ENCODE results near the gene SLC34A1. TPM values are rescaled to one million over a fixed set of nuclear protein-coding genes. Genes with fewer than 3 reads are reported as not detected.

Gene SLC34A1
- total RNA-seq, 2 experiments from 2014 or later: not detected

DNA sequence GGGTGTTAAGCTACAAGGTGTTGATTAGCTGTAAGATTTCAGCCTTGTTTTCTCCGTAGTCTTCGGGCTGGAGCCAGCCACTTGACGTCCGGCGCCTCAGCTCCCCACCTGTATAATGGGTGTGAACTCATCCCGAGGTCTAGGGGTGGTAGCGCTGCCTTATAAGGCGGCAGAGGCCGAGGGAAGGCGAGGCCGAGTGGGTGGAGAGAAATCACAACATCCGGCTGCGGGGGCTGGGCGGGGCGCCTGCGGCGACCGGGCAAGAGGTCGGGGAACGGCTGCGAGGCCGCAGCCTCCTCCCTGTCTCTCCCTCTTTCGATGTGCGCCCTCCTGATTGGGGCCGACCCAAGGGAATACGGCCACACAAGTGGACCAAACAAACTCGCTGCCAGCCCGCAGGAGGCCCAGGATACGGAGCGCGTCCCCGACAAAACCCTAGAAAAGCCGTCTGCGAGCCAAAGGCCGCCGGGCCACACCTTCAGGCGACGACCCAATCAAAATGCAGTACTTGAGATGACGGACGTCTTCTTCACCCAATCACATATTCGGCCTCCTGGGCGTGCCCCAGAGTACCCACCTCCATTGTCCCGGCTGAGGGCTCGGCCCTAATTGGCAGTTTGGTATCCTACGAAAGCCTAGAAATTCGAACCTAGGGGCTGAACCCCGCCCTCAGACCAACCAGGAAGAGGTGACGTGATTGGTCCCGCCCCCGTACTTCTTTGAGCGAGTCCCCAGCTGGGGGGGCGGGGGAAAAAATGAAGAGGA, 41.7 kb downstream of the SLC34A1 start:
- no peaks in the 10 kb centered on the region for H3K9me3 Mint-ChIP-seq
- CTCF ChIA-PET: interaction anchor here (0.9 to 10.3 kb wide), 7 partner anchors 22 to 37 kb away, joined by 3 to 111 read pairs (median 5); no protein-coding TSS in a partner anchor
- DNase-seq: peak; percentile 100
- H3K4me3 Mint-ChIP-seq: peak overlapping the region; percentile 88
- peaks cover 33% of the 10 kb centered on the region for H3K4me1 Mint-ChIP-seq (ENCODE audit: low read depth)
- intact Hi-C loops (cut with micrococcal nuclease): loop anchor here (1.0 to 5.0 kb wide), 8 partner anchors 23 to 1039 kb away; partner anchors contain the start of genes HIGD2A, LMAN2, NOP16 and NSD1
- no peaks in the 10 kb centered on the region for H3K27me3 Mint-ChIP-seq (ENCODE audit: low read depth)
- peak overlapping the region; percentile 95 for H3K27ac Mint-ChIP-seq
- H3K36me3 Mint-ChIP-seq (ENCODE audit: low read depth): peaks cover 39% of the 10 kb centered on the region

DNA sequence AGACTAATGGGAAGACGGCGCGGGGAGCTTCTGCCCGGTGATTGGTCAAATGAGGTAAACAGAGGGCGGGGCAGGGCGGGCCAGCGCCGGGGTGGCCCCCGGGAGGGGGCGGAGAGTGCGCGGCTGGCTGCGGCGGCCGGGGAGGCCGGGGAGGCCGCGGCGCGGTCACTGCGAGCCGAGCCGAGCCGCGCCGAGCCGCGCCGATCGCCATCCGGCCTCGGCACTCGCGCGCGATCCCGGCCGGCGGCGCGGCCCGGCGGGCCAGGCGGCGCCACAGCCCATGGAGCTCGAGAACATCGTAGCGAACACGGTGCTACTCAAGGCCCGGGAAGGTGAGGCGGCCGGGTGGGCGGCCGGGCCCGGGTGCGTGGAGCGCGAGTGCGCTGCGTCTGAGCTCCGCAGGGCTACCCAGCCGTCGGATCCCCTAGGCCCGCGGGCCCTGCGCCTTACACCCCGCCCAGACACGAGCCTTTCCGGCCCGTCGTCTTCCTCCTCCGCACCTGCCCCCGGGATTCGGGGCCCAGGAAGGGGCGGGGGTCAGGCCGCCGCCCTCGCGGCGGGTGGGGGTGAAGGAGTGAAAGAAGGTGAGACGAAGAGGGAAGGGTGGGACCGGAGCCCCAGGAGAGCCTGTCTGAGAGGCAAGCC, 42.5 kb downstream of the SLC34A1 start, which contains the start of gene GRK6:
Gene GRK6 (plus strand): TSS at position 111 of the 645 bp plus-strand sequence. CDS start 170 bp downstream, at position 281.
- Mint-ChIP-seq H3K36me3 (ENCODE audit: low read depth) (peaks cover 43% of the 10 kb centered on the region), H3K27me3 (ENCODE audit: low read depth) (no peaks in the 10 kb centered on the region), H3K4me1 (ENCODE audit: low read depth) (peaks cover 40% of the 10 kb centered on the region), H3K9me3 (no peaks in the 10 kb centered on the region), H3K27ac (peak within 1 kb of the TSS; percentile 95), H3K4me3 (peak within 1 kb of the TSS; percentile 95)
- intact Hi-C loops (cut with micrococcal nuclease): loop anchor here (1.0 to 5.0 kb wide), 8 partner anchors 23 to 1039 kb away; partner anchors contain the start of genes HIGD2A, LMAN2, NOP16 and NSD1
- CTCF ChIA-PET: interaction anchor here (0.5 to 10.3 kb wide), 9 partner anchors 19 to 114 kb away, joined by 3 to 111 read pairs (median 4); no protein-coding TSS in a partner anchor
- DNase-seq: peak; percentile 79

DNA sequence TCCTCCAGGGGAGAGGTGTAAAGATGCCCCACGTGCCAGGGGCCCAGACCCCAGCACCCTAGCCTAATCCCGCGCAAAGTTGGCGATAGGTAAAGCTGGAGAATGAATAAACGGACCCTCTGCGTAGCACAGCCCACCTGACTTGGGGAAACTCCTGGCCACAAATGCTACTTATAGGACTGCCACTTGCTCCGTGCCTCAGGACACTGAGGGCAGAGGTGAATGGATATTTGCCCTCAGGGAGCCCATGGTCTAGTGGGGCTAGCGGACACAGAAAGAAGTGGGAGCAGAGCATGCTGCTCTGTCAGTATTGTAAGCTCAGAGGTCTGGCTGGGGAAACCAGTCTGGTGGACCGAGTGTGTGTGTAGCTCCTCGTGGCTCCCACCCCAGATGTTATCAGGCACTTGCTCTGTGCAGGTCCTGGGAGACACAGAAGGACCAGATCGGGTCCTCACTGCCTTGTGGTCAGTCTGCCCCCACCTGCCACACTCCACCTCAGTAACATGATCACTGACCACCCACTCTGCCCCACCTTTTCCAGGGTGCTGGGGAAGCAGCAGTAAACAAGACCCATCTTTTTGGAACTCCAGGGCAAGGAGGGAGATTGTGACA, 43.1 kb downstream of the SLC34A1 start:
- CTCF ChIA-PET: interaction anchor here (0.5 to 10.3 kb wide), 9 partner anchors 13 to 115 kb away, joined by 3 to 111 read pairs (median 4); no protein-coding TSS in a partner anchor
- DNase-seq: no peak
- peak overlapping the region; percentile 95 for H3K4me3 Mint-ChIP-seq
- H3K27me3 Mint-ChIP-seq (ENCODE audit: low read depth): no peaks in the 10 kb centered on the region
- intact Hi-C loops (cut with micrococcal nuclease): loop anchor here (2.0 to 5.0 kb wide), 3 partner anchors 65 to 1040 kb away; partner anchors contain the start of genes HIGD2A, NOP16 and RNF44
- H3K27ac Mint-ChIP-seq: peak overlapping the region; percentile 95
- H3K4me1 Mint-ChIP-seq (ENCODE audit: low read depth): peaks cover 46% of the 10 kb centered on the region
- H3K36me3 Mint-ChIP-seq (ENCODE audit: low read depth): peaks cover 47% of the 10 kb centered on the region
- no peaks in the 10 kb centered on the region for H3K9me3 Mint-ChIP-seq

DNA sequence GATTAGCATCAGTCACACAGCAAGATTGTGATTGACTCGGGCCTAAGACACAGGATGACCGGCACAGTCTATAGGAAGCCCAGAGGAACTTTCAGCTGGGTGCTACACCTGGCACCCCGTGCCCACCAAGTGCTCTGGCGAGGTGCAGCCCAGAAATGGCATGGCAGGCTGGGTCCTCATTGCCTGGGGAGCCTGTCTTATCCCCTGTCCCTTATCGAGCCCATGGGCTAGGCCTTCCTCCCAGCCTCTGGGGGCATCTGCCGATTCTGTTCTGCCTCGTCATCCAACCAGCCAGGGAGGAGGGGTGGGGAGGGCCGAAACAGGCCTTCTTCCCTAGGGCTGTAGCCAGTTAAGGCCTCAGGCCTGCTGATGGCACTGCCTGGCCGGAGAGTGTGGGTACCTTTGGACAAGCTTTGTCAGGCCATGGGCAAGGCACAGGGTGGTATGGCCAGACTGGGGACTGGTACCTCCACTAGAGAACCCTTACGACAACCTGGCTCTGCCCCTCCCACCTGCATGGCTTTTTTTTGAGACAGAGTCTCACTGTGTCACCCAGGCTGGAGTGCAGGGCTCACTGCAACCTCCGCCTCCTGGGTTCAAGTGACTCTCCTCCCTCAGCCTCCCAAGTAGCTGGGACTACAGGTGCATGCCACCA, 43.8 kb downstream of the SLC34A1 start:
- CTCF ChIA-PET: interaction anchor here (1.2 to 10.3 kb wide), 6 partner anchors 14 to 116 kb away, joined by 3 to 111 read pairs (median 5); no protein-coding TSS in a partner anchor
- Mint-ChIP-seq H3K27ac (peak overlapping the region; percentile 95), H3K27me3 (ENCODE audit: low read depth) (no peaks in the 10 kb centered on the region), H3K4me1 (ENCODE audit: low read depth) (peaks cover 52% of the 10 kb centered on the region), H3K4me3 (peak overlapping the region; percentile 95), H3K36me3 (ENCODE audit: low read depth) (peaks cover 50% of the 10 kb centered on the region), H3K9me3 (no peaks in the 10 kb centered on the region)
- intact Hi-C loops (cut with micrococcal nuclease): loop anchor here (2.0 to 5.0 kb wide), 3 partner anchors 65 to 1041 kb away; partner anchors contain the start of genes HIGD2A, NOP16 and RNF44
- peak; percentile 61 for DNase-seq

DNA sequence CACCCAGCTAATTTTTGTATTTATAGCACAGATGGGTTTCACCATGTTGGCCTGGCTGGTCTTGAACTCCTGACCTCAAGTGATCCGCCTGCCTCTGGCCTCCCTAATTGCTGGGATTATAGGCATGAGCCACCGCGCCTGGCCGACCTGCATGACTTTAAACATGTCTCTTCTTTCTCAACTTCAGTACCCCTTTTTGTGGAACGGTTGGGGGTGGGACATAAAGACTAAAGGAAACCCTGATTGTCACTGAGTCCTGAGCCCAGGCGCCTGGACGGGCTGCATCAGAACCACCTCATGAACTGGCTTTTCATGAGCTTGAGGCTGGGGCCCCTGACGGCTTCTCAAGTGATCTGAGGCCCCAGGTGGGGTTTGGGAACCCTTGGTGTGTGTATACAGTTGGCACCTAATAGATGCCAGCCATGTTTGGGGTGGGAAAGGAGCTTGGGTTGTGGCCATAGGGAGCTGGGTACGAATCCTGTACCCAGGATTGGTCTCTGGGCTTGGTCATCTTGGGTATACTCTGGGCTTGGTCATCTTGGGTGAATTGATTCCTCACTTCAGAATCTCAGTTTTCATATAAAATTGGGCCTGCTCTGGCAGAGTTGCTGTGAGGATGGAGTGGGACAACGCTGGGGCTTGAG, 44.5 kb downstream of the SLC34A1 start:
- Mint-ChIP-seq H3K36me3 (ENCODE audit: low read depth) (peaks cover 55% of the 10 kb centered on the region), H3K4me1 (ENCODE audit: low read depth) (peaks cover 57% of the 10 kb centered on the region), H3K9me3 (no peaks in the 10 kb centered on the region), H3K27me3 (ENCODE audit: low read depth) (no peaks in the 10 kb centered on the region), H3K27ac (peak overlapping the region; percentile 95), H3K4me3 (peak overlapping the region; percentile 95)
- no peak for DNase-seq
- intact Hi-C loops (cut with micrococcal nuclease): loop anchor here (1.0 to 5.0 kb wide), 7 partner anchors 12 to 1041 kb away; partner anchors contain the start of genes HIGD2A, NOP16 and RNF44
- CTCF ChIA-PET: interaction anchor here (0.7 to 10.3 kb wide), 5 partner anchors 15 to 116 kb away, joined by 3 to 111 read pairs (median 6); no protein-coding TSS in a partner anchor

DNA sequence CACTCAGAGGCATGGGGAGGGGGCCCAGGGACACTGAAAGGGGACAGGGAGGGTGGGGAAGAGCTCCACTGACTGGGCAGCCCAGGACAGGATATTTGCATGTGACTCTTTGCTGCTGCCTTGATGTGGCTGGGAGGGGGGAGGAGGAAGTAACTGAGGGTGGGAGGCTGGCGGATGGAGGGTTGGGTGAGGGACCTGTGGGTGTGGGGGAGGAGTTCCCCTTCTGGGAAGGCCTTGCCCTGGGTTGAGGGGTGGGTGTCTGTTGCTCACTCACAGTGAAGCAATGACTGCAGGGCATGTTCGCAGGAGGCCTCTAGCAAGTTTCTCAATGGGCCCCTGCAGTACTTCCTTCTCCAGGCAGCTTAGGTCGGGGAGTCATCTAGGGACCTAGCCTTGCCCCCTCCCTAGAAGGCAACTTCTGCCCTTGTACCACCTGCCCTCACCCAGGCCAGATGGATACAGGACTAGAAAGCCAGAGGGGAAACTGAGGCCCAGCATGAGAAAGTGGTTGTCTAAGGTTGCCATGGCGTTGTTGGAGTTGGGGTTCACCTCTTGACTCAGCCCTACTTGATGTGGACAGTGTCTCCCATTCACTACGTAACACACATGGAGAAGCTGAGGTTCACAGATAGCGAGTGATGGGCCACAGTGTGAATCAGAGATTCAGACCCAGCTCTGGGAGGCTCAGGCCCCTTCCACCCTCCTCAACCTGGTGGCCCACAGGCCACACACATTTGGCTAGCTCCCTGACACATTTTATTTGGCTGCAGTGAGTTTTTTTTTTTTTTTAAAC, 45.2 kb downstream of the SLC34A1 start:
- peak overlapping the region; percentile 95 for H3K27ac Mint-ChIP-seq
- peaks cover 58% of the 10 kb centered on the region for H3K36me3 Mint-ChIP-seq (ENCODE audit: low read depth)
- CTCF ChIA-PET: interaction anchor here (0.6 to 10.3 kb wide), 8 partner anchors 14 to 117 kb away, joined by 3 to 111 read pairs (median 8); no protein-coding TSS in a partner anchor
- H3K27me3 Mint-ChIP-seq (ENCODE audit: low read depth): no peaks in the 10 kb centered on the region
- H3K4me3 Mint-ChIP-seq: peak overlapping the region; percentile 95
- H3K9me3 Mint-ChIP-seq: no peaks in the 10 kb centered on the region
- peak; percentile 97 for DNase-seq
- peaks cover 65% of the 10 kb centered on the region for H3K4me1 Mint-ChIP-seq (ENCODE audit: low read depth)
- intact Hi-C loops (cut with micrococcal nuclease): loop anchor here (1.0 to 5.0 kb wide), 7 partner anchors 11 to 1042 kb away; partner anchors contain the start of genes HIGD2A, NOP16 and RNF44

DNA sequence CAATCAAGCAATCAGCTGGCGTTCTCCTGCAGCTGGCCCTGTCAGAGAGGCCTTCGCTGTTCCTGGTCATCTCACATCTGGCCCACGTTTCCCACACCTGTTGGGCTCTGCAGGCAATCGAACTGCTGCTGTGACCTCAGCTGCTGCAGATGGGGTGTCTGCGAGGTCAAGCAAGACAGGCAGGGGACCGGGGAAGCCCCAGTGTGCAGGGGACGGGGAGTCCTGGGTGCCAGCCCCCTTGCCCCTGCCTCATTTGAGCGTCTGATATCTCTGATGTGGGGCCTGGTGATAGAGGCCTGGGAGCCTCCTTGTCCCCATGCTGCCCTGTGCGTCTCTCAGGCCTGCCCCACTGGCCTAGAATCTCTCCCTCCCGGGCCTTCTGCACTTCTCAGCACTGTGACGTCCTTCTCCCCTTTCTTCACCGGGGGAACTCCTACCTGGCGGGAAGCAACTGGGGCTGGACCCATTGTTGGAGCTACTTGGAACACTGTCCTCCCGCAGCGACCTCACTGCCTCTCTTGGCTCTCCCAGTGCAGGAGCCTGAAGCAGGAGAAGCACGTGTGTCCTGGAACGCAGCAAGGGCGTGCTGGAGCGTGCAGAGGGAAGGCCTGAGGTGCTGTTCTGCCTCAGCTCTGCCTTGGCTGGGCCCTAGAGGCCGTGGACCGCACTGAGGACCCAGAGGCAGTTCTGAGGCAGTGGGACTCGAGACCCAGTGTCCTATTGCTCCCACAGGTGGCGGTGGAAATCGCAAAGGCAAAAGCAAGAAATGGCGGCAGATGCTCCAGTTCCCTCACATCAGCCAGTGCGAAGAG, 46.1 kb downstream of the SLC34A1 start:
- CTCF ChIA-PET: interaction anchor here (0.6 to 10.3 kb wide), 7 partner anchors 13 to 40 kb away, joined by 3 to 111 read pairs (median 19); partner anchors contain the start of gene PRR7
- H3K27me3 Mint-ChIP-seq (ENCODE audit: low read depth): no peaks in the 10 kb centered on the region
- H3K4me1 Mint-ChIP-seq (ENCODE audit: low read depth): peaks cover 71% of the 10 kb centered on the region
- peak overlapping the region; percentile 95 for H3K27ac Mint-ChIP-seq
- H3K36me3 Mint-ChIP-seq (ENCODE audit: low read depth): peaks cover 63% of the 10 kb centered on the region
- H3K4me3 Mint-ChIP-seq: peak overlapping the region; percentile 95
- DNase-seq: no peak
- intact Hi-C loops (cut with micrococcal nuclease): no loop called here
- H3K9me3 Mint-ChIP-seq: no peaks in the 10 kb centered on the region

DNA sequence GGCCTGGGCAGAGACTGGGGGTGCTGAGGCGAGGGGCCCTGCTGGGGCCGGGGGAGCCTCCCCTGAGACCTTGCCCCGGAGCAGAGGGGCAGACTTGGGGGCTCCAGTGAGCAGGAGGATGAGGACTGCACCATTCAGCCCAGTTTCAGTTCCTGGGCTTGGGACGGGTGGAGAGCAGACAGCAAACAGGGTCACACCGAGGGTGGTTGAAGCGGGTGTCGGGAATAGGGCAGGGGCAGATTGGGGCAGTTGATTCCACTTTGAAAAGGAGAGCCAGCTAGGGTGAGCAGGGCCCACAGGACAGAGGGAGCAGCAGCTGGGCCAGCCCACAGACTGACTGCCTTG, 46.7 kb downstream of the SLC34A1 start:
- no peaks in the 10 kb centered on the region for H3K27me3 Mint-ChIP-seq (ENCODE audit: low read depth)

DNA sequence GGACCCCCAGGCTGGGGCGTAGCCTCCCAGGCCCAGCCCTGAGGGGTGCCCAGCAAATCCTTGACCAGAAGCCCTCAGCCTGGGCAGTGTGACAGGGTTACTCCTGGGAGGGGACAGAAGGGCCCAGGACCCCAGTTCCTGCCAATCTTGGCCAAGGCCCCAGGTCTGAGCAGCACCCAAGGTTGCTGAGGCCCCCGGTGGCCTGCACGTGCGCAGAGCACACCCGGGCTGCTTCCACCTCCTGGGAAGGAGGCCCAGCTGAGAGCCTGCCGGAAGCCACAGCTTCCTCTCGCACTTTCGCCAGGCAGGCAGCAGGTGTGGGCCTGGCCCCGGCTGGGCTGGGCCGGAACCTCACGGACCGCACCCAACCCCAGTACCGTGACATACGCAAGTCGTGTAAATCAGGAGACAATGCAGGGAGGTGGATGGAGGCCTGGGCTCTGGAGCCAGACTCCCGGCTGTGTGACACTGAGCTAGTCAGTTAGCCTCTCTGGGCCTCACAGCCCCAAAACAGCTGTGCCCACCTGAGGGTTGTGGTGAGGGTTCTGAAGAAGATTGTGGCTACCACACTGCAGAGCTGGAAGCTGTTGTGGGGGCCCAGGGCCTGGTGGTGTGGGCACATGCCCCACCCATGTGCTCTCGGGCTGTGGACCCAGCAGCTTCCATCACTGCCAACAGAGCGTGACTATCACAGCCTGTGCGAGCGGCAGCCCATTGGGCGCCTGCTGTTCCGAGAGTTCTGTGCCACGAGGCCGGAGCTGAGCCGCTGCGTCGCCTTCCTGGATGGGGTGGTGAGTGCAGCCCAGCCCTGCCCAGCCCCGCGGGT, 47.3 kb downstream of the SLC34A1 start:
- CTCF ChIA-PET: interaction anchor here (0.8 to 10.3 kb wide), 9 partner anchors 13 to 41 kb away, joined by 3 to 111 read pairs (median 5); partner anchors contain the start of gene PRR7
- DNase-seq: peak; percentile 79
- peaks cover 74% of the 10 kb centered on the region for H3K4me1 Mint-ChIP-seq (ENCODE audit: low read depth)
- peak overlapping the region; percentile 95 for H3K4me3 Mint-ChIP-seq
- peaks cover 71% of the 10 kb centered on the region for H3K36me3 Mint-ChIP-seq (ENCODE audit: low read depth)
- H3K27ac Mint-ChIP-seq: peak overlapping the region; percentile 95
- H3K9me3 Mint-ChIP-seq: no peaks in the 10 kb centered on the region
- no peaks in the 10 kb centered on the region for H3K27me3 Mint-ChIP-seq (ENCODE audit: low read depth)
- intact Hi-C loops (cut with micrococcal nuclease): no loop called here

More for the DNA sequence above, 46.7 kb downstream of the SLC34A1 start:
- Mint-ChIP-seq H3K4me3 (peak overlapping the region; percentile 95), H3K36me3 (ENCODE audit: low read depth) (peaks cover 67% of the 10 kb centered on the region), H3K4me1 (ENCODE audit: low read depth) (peaks cover 73% of the 10 kb centered on the region), H3K27ac (peak overlapping the region; percentile 95), H3K9me3 (no peaks in the 10 kb centered on the region)
- no peak for DNase-seq
- intact Hi-C loops (cut with micrococcal nuclease): no loop called here
- CTCF ChIA-PET: interaction anchor here (1.3 to 10.3 kb wide), 6 partner anchors 14 to 40 kb away, joined by 3 to 111 read pairs (median 20); partner anchors contain the start of gene PRR7
